GM13976 (cell line): ENCODE data around the gene RAPGEF1.
"Not testable (repeated sequence)": the region's sequence is repeated elsewhere in the genome, so short reads cannot be mapped to it uniquely, and the experiment has no call there.

Source experiments
- DNase-seq: peaks from one replicate; pipeline ENCODE4 v3.0.0; 2012; ENCODE audit warnings: low spot score
- in situ Hi-C: fragments of 300-500 bp; cut with MboI; formaldehyde crosslinking; loops from one replicate; pipeline ENCODE4 v1.12.0; 2022; ENCODE audit warnings: low sequenced_read_pairs, mixed read lengths, inconsistent platforms; ENCODE audit not compliant: unreplicated experiment
- TF ChIP-seq, protein P1 (sequence below): IDR thresholded peaks from 2 replicates; pipeline ENCODE4 v1.5.1; 2012; ENCODE audit warnings: borderline replicate concordance, mild to moderate bottlenecking; ENCODE audit not compliant: insufficient read depth; ENCODE audit errors: extremely low read depth, missing control alignments, control extremely low read depth

RAPGEF1 gene

DNA sequence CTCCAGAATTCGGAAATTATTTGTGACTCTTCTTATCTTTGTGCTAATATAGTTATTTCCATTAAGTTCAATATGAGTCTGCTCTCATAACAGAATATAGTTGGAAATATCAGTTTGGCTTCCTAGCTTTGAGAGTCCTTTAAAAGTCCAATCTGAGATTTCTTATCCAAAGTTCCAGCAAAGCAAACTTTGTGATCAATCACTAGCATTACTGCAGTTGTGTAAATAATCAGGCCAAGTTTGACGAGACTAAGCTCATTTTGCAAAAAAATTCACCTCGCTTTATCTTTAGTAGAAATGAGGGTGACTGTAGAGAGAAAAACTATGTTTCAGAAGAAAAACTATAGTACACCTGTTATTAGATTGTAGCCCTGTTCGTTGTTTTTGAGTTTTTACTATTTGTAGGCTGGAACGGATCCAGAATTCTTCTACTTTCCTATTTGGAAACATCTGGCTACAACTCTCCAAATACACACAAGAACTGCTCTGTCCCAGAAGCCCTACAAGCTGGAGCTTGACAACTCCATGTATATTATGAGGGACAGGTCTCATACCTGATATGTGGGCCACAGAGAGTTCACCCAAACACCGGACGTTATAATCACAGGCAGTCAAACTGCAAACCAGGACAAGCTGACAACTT lies 47.8 kb downstream of the RAPGEF1 start:
- in situ Hi-C loops = no loop called here
- no peak for DNase-seq
- TF ChIP-seq, protein P1, sequence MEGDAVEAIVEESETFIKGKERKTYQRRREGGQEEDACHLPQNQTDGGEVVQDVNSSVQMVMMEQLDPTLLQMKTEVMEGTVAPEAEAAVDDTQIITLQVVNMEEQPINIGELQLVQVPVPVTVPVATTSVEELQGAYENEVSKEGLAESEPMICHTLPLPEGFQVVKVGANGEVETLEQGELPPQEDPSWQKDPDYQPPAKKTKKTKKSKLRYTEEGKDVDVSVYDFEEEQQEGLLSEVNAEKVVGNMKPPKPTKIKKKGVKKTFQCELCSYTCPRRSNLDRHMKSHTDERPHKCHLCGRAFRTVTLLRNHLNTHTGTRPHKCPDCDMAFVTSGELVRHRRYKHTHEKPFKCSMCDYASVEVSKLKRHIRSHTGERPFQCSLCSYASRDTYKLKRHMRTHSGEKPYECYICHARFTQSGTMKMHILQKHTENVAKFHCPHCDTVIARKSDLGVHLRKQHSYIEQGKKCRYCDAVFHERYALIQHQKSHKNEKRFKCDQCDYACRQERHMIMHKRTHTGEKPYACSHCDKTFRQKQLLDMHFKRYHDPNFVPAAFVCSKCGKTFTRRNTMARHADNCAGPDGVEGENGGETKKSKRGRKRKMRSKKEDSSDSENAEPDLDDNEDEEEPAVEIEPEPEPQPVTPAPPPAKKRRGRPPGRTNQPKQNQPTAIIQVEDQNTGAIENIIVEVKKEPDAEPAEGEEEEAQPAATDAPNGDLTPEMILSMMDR = no peak

DNA sequence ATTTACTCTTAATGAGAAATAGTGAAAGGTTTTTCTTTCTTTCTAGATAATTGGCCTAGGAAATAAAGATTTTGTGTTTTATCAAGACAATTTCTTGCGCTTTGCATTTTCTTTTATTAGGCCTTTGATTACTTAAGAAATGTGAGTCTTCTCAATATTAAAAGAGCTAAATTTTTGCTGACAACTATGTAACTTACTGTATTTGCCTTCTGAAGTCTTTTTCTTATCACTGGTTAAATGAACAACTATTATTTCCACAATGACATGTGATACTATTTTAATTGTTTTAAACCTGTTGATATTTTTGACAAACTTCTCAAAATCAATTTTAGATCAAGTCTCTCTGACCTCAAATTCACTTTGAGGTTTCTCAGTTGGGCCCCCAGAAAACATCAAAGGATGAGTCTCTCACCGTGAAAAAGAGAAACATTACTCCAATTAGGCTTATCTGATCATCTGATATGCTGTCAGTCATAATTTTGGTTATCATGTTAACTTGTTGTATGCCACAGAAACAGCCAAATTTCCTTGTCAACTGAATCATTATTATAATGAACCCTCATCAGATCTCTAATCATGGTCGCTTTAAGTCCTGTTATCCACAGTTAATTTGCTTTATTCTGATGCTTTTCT lies 48.8 kb downstream of the RAPGEF1 start:
- in situ Hi-C loops = no loop called here
- DNase-seq = no peak
- TF ChIP-seq, protein P1 = no peak

DNA sequence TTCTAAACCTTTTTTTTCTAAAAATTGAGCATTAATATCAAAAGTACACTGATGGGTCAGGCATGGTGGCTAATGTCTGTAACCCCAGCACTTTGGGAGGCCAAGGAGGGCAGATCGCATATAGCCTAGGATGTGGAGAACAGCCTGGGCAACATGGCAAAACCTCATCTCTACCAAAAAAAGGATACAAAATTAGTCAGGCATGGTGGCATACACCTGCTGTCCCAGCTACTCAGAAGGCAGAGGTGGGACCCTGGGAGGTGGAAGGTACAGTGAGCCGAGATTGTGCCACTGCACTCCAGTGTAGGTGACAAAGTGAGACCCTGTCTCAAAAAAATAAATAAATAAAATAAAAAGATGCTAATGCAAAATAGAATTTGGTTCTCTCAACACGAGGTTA lies 49.4 kb downstream of the RAPGEF1 start:
- TF ChIP-seq, protein P1 = no peak
- DNase-seq = no peak
- in situ Hi-C loops = no loop called here

DNA sequence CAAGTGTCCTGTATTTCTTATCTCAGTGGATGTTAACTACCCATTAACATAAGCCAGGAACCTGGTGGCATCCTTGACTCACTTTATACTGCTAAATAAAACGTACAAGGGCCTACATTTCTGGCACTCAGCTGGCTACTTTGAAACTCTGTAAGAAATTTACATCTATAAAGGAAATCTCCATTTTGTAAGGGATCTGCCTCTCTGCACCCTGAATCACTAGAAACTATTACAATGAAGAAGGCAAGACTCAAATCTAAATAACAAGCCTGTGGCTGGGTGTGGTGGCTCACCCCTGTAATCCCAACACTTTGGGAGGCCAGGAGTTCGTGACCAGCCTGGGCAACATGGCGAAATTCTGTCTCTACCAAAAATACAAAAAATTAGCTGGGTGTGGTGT lies 51.5 kb downstream of the RAPGEF1 start:
- in situ Hi-C loops = no loop called here
- no peak for DNase-seq
- TF ChIP-seq, protein P1 = no peak

DNA sequence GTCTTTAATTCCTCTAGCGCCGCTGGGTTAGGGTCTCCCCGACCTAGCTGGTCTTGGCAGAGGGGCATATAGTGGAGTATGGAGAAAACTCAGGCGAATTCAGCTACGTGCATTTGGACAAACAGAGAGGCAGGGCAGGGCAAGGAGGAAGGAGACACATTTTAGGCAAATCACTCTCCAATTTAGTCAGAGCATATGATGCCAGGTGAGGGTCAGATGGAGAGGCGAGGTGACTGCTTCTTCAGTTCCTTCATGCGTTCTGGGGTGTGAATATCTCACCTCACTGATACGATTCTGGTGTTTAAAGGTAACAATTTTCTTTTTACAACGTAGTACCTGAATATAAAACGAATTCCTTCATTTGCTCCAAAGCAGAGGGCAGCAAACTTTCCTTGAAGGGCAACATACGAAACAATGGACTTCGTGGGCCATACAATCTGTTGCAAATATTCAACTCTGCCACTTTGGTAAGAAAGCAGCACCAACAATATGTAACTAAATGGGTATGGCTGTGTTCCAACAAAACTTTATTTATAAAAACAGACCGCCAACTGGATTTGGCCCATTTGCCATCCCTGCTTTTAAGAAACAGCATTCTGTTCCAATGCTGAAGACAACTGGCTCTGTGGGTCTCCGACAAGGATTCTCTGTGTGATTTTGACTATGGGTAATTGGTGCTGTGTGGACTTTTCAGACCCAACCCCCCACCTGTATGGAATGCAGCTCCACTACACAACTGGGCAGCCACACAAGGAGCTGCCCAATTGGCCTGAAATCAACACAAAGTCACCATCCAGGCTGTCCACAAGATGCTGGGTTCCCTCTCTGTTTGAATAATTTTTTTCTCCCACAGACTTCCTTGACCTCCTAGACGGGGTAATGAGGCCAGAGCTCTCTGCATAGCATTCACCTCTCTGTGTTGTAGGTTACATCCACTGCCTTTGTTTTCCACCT lies 53.8 kb downstream of the RAPGEF1 start:
- no peak for DNase-seq
- in situ Hi-C loops = no loop called here
- TF ChIP-seq, protein P1 = no peak

DNA sequence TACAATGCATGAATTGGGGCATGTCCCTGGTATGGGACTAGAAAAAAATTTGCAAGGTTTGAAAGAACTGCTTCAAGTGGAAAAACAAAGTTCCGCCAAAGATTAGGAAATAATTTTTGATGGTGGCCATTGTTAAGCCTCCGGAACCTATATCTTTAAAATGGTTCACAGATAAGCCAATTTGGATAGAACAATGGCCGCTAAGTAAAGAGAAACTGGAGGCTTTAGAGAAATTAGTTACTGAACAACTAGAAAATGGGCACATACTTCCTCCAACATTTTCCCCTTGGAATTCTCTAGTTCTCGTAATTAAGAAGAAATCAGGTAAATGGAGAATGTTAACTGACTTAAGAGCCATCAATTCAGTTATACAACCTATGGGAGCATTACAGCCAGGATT lies 56.8 kb downstream of the RAPGEF1 start:
- DNase-seq, in situ Hi-C loops: not testable (repeated sequence)
